Spleen (tissue), 7 donors: ENCODE data around the gene RMI2.

Experiments used
- POLR2A ChIP-seq, 3 donors: fragments of 450-650 bp; IDR thresholded peaks; one replicate each; pipeline ENCODE4 v1.5.1; 2017; ENCODE audit warnings: antibody characterized with exemption in 3 of 3, mild to moderate bottlenecking in 1 of 3
- POLR2AphosphoS5 ChIP-seq, 3 donors: sonication (generic); formaldehyde crosslinking; IDR thresholded peaks; one replicate each; pipeline ENCODE4 v1.5.1; 2017; ENCODE audit warnings: antibody characterized with exemption in 3 of 3
- TF ChIP-seq, protein P1 (sequence below), 11 experiments: fragments of 200-600 bp in 7 of 11; fragments of 450-650 bp in 4 of 11; sonication (generic) in 4 of 11; IDR thresholded peaks in 8 of 11; conservative IDR thresholded peaks in 3 of 11; 1 replicate in 7 of 11; 2 replicates in 4 of 11; pipeline versions ENCODE4 v1.4.0 to v1.8.0; 2016 to 2021; ENCODE audit warnings: antibody characterized with exemption in 11 of 11, inconsistent platforms in 4 of 11, mild to moderate bottlenecking in 1 of 11
- donor health status: DM: no; HTN: no; CAD: no; lungs with moderate emphysema.
- donor health status: DM: no; HTN: no; CAD: no.
- donor health status: DM: no; HTN: no; CAD: no.

GRCh38 chr16:11333702-11334101 lies 11.6 kb upstream of the RMI2 start:
- TF ChIP-seq POLR2A (IDR thresholded peaks at IDR 0.05) (no peak), POLR2AphosphoS5 (IDR thresholded peaks at IDR 0.05) (no peak)
- TF ChIP-seq, protein P1, sequence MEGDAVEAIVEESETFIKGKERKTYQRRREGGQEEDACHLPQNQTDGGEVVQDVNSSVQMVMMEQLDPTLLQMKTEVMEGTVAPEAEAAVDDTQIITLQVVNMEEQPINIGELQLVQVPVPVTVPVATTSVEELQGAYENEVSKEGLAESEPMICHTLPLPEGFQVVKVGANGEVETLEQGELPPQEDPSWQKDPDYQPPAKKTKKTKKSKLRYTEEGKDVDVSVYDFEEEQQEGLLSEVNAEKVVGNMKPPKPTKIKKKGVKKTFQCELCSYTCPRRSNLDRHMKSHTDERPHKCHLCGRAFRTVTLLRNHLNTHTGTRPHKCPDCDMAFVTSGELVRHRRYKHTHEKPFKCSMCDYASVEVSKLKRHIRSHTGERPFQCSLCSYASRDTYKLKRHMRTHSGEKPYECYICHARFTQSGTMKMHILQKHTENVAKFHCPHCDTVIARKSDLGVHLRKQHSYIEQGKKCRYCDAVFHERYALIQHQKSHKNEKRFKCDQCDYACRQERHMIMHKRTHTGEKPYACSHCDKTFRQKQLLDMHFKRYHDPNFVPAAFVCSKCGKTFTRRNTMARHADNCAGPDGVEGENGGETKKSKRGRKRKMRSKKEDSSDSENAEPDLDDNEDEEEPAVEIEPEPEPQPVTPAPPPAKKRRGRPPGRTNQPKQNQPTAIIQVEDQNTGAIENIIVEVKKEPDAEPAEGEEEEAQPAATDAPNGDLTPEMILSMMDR (IDR thresholded peaks at IDR 0.05 in 8 of 11, conservative IDR thresholded peaks at IDR 0.05 in 3 of 11): no peak
